ENCODE data around the gene PCDH12.

Gene PCDH12

DNA sequence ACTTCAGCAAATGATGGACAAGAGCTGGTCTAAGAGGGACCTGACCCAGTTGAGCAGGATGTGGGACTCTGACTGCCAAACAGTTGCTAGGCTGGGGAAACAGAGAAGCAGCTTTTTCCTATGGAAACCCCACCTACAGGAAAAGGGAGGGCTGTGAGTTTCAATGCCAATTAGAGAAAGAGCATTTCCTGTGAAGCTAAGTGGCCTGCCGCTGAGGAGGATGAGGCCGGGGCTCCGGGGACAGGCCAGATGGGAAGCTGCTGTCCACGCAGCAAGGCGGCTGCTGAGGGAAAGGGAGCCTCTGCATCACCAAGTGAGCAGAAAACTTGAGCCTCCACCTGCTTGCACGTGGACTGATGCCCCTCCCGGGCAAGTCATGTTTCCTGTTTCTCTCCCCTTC lies at the start of gene PCDH12:
Gene PCDH12 (minus strand): TSS at position 90 of the 400 bp plus-strand sequence. CDS start 351 bp downstream, outside the sequence.
- no peak for DNase-seq (ENCODE audit: low read depth in 3 of 3, low spot score in 1 of 3)

GRCh38 chr5:142007237-142007544 lies 49.2 kb upstream of the PCDH12 start:
- DNase-seq (ENCODE audit: low read depth in 3 of 3, low spot score in 1 of 3) = no peak

- DNase-seq (ENCODE audit: low read depth in 3 of 3, low spot score in 1 of 3) = no peak
Observed at GRCh38 chr5:142006363-142007236, 48.6 kb upstream of the PCDH12 start.

DNA sequence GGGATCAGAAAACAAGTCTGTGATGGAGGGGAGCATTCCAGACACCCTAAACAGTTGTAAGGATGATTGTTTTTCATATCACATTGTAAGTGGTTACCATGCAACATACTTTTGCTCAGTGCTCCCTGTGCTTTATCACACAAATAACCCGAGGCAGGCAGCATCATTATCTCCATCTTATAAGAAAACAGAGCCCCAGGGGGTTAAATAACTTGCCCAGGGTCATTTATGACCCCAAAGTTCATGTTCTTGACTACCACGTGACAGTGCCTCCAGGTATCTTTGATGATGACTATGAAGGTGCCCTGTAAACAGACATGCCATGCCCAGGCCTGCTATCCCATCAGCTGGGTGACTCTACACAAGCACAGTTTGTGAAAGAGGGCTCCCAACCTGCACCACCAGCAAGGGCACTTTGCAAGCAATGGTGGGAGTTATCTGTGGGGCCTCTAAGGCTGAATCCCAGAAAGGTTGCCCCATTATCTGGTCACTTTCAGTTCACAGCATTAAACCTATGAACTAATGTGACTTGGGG lies 45.3 kb upstream of the PCDH12 start:
- DNase-seq (ENCODE audit: low read depth in 3 of 3, low spot score in 1 of 3) = no peak

DNA sequence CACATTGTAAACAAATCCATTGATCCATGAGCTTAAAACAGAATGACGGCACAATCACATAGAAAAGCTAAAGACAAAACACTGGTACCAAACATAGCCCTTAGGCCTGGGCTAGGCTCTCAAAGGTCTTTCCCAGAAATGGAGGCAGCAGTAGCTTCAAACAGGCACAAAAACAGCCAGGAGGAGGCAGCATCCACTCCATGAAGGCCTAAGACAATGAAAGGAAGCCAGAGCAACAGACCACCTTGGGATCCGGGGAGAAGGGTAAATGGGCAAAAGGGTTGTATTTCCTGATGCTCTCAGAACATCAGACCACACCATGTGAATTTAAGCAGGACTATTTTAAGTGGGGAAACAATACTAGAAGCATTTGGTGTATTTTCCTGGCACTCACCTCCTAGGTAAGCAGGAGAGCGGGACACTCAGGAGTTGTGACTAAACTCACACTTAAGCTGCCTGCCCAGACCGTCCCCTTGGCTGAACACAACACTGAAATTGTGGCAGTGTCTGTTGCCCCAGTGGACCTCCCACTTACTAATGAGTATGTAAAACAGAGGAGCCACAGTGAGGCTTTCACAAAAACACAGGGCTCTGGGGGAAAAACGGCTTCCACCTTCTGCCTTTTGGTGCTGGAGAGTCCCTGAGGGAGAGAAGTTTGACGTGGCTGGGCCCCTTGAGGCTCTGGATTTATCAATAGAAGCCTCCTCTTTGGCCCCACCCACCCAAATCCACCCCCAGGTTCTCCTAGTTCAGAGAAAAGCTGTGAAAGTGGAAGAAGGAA lies 42.9 kb upstream of the PCDH12 start:
- DNase-seq (ENCODE audit: low read depth in 3 of 3, low spot score in 1 of 3) = no peak

DNA sequence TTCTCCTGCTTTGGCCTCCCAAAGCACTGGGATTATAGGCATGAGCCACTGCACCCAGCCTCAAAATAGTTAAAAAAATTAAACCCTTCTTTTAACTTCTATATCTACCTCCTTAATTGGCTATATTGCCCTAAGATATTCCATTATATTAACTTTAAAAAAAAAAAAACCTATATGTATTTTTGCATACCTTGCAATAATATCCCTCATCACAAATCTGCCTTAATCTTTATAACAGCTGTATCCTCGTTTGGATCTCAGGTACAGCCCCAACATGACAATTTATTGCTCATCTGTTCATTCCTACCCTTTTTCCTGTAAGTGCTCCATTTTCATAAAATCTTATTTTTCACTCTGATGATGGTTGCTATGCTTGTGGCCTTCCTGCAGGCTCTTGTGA lies 42.2 kb upstream of the PCDH12 start:
- DNase-seq (ENCODE audit: low read depth in 3 of 3, low spot score in 1 of 3) = no peak

DNA sequence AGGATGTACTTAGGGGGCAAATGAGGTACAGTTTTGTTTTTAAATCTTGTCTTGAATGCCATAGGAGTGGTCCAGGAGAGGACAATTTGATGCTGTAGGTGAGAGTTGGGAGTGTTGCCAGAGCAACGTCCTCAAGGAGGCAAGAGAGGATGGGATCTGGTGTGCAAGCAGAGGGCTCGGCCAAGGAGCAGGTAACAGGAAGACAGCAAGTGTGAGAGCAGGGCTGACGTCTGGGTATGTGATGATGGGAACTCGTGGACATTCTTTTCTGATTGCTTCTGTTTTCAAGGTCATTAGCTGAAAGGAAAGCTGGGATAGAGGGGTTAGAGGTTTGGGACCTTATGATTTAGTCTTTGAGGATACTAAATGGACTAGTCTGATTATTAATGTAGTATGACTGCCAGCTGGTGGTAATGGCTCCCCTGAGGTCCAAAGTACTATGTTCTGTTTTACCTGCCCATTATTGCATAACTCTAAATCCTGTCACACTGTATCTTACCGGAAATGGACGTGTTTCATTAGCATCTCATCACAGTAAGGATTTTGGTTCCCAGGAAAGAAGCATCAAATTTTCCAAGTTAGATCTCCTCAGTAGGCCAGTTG lies 39.5 kb upstream of the PCDH12 start:
- no peak for DNase-seq (ENCODE audit: low read depth in 3 of 3, low spot score in 1 of 3)

- DNase-seq (ENCODE audit: low read depth in 3 of 3, low spot score in 1 of 3) = no peak
Observed at GRCh38 chr5:141995656-141996055, 37.7 kb upstream of the PCDH12 start.

DNA sequence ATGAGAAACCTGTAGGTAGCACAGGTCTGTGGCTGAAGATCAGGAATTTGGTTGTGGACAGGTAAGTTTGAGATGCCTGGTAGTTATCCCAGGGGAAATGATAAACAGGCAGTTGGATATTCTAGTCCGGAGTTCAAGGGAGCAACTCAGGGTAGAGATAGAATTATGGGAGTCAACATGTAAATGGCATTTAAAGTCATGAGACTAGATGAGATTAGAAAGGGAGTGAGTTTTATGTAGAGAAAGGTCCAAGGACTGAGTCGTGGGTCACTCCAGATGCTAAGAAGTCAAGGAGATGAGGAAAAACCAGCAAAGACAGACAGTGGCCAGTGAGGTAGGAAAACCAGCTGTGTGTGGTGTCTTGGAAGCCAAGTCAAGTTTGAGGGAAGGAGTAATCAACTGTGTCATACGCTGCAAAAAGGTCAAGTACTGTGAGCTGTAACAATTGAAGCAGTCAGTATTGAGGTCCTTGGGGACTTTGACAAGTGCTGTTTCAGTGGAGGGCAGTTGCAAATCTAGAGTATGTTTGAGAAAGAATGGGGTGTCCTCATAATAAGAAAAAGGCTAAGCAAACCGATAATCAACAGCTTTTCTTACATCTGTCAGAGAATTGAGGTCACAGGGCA lies 36.6 kb upstream of the PCDH12 start:
- DNase-seq (ENCODE audit: low read depth in 3 of 3, low spot score in 1 of 3) = no peak

GRCh38 chr5:141992349-141992963 lies 34.5 kb upstream of the PCDH12 start:
- peak; percentile 43 to 71 (median 65) for DNase-seq (ENCODE audit: low read depth in 3 of 3, low spot score in 1 of 3)

DNA sequence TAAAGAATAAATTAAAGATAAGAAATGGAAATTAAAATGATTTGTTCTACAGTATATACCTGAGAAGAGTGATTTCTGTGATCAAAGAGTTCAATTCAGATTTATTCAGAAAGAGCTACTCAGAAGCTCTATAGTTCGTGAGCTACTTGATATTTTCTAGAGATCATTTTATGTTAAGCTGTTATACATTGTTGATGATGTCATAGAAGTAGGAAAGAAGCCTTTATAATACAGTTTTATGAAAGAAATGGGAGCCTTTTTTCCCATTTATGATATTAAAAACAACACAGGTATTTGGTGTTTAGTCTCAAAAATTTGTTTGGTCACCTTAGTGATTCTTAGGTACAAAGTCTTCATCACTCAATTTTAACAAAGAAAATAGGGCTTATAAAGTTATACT lies 31.7 kb upstream of the PCDH12 start:
- DNase-seq (ENCODE audit: low read depth in 3 of 3, low spot score in 1 of 3) = no peak

- no peak for DNase-seq (ENCODE audit: low read depth in 3 of 3, low spot score in 1 of 3)
Observed at GRCh38 chr5:141986072-141986471, 28.1 kb upstream of the PCDH12 start.

DNA sequence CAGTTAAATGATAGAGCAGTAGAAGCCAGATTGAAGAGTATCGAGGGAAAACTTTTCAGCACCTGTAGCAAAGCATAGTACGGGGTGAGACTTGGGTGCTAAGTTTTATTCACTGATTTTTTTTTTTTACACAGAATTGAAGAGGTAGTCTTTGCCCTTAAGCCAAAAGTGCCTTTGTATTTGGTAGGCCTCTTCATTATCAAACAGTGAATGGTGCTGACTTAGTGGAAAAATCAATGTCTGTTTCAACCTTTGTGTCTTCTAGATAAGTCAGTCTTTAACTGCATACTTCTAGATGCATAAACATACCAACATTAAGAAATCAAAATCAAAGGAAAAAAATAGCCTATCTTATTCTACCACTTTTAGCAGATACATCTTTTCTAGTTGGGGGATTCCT lies 24.6 kb upstream of the PCDH12 start:
- DNase-seq (ENCODE audit: low read depth in 3 of 3, low spot score in 1 of 3) = no peak

DNA sequence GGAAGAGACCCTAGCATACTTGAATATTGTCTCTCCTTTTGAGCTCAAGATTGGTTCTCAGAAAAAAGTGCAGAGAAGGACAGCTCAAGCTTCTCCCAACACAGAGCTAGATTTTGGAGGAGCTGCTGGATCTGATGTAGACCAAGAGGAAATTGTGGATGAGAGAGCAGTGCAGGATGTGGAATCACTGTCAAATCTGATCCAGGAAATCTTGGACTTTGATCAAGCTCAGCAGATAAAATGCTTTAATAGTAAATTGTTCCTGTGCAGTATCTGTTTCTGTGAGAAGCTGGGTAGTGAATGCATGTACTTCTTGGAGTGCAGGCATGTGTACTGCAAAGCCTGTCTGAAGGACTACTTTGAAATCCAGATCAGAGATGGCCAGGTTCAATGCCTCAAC lies 20.4 kb upstream of the PCDH12 start:
- DNase-seq (ENCODE audit: low read depth in 3 of 3, low spot score in 1 of 3) = no peak

DNA sequence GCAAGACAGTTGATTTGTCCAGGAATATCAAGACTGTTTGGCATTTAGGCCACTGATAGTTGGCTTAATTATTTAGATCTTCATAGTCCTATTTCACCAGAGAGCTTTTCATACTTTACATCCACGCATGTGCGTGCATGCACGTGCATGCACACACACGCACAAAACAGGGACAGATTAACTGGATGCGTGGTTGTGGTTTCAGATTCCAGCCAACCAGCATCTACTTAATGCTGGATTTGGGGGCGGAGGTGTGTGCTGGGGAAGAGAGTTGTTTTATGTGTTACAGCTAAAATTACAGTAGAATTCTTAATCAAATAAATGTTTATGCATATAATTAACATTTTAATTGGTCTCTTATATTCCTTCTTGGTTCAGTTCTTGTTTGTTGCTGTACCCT lies 18.2 kb upstream of the PCDH12 start:
- no peak for DNase-seq (ENCODE audit: low read depth in 3 of 3, low spot score in 1 of 3)

GRCh38 chr5:141973871-141974595 lies 16.0 kb upstream of the PCDH12 start:
- DNase-seq (ENCODE audit: low read depth in 3 of 3, low spot score in 1 of 3) = no peak

DNA sequence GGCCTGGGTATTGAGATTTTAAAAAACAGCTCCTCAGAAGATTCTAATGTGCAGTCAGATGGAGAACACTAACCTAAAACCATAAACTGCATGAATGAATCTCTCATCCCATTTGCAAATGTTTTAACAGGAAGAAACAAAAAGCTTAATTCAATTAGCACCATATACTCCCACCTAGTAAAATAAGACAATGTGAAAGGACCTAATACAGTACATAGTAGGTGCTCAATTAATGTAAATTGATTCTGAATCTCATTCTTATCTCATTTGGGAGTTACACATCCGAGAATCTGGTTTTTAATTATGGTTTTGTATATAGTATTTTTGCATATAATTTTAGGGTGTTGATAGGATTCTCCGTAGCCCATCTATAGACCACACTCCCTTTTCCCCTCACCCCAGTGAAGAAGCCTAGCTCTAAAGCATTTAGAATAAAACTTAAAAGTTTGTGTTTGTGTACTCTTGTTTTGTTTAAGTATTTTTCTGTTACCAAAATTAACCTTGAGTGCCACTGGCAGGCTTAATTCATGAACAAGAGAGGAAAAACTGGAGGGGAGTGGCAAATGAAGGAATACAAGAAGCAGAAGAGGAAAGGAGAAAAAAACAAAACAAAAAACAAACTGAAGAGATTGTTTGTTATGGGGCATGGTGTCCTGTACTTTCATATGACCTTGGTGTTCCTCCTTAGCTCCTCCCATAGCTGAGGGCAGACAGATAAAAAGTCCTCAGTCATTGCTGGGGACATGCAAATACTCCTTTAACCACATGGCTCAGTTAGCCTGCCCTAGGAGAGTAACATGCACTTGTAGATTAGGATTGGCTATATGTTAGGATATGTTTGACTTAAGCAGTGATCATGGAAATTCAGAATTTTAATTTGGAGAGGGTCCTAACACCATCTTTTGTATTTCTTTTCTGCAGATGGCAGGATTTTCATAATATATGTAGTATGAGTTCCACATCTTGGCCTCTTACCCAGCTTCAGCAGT lies 12.1 kb upstream of the PCDH12 start:
- no peak for DNase-seq (ENCODE audit: low read depth in 3 of 3, low spot score in 1 of 3)

- peak; percentile 83 to 86 (median 85) for DNase-seq (ENCODE audit: low read depth in 3 of 3, low spot score in 1 of 3)
Observed at GRCh38 chr5:141968914-141969608, 11.1 kb upstream of the PCDH12 start, which contains the start of gene RNF14. Gene RNF14, plus strand, starts transcription at chr5:141969105. Its CDS starts 4,484 bp downstream, at chr5:141973589.

Measured in stimulated activated CD4-positive, alpha-beta T cell treated with anti-CD3 and anti-CD28 coated beads, TNF-alpha, amount 100 ng/mL, for 1 hour (primary cell).